ENCODE measurements around the gene PRDM10. TPM values are rescaled to one million over a fixed set of nuclear protein-coding genes. Genes with fewer than 3 reads are reported as not detected.
A peak's percentile ranks its signal among the peaks of the same experiment; 100 is the strongest.

Gene PRDM10
- total RNA-seq, 1 experiment from 2014 or later: 18.9 TPM

DNA sequence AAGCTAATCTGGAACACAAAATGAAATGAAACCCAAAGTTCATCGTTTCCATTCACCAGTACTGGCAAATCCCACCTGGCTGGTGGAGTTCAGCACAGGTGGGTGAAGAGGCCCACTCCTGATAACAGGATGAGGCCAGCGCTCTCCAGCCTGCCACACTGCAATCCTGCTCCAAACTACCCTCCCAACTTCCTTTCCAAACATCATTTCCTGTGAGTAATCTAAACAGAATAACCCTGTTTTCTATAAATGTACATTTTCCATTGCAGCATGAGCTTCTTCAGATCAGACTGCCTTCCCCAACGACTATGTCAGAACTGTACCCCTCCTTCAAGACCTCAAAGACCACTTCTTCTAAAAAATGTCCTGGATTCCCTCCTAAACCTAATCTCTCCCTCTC, 91.3 kb downstream of the PRDM10 start (continued):
- TF ChIP-seq, protein P1, sequence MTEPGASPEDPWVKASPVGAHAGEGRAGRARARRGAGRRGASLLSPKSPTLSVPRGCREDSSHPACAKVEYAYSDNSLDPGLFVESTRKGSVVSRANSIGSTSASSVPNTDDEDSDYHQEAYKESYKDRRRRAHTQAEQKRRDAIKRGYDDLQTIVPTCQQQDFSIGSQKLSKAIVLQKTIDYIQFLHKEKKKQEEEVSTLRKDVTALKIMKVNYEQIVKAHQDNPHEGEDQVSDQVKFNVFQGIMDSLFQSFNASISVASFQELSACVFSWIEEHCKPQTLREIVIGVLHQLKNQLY (CRISPR knock-in tag; IDR thresholded peaks at IDR 0.05): no peak
- no peak for TF ChIP-seq GRHL2 (CRISPR knock-in tag; IDR thresholded peaks at IDR 0.05; ENCODE audit: insufficient replicate concordance, severe bottlenecking)

DNA sequence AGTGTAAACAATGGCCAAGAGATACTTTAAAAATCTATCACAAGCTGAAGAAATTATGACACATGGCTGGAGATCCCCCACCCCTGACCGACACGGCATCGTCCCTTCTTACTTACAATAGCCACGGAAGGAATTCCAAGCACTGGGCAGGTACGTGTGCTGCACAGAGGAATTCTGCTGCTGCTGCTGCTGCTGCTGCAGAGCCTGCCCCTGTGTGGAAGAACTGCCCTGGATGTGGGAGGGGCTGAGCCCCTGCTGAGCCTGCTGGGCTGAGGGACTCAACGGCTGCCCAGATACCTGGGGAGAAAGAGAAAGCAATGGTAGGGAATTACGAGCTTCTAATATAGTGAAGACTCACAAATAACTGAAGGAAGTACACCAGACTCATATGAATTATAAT, 92.3 kb downstream of the PRDM10 start:
- DNase-seq (ENCODE audit: low spot score) (peak; percentile 44), ATAC-seq (peak; percentile 90)
- Mint-ChIP-seq H3K27me3 (ENCODE audit: low read depth) (no peaks in the 10 kb centered on the region), H3K36me3 (peaks cover 62% of the 10 kb centered on the region), H3K4me1 (peaks cover 7% of the 10 kb centered on the region; the same call in 1 of the 2 replicates), H3K9me3 (no peaks in the 10 kb centered on the region), H3K27ac (no peak overlapping the region), H3K4me3 (no peak overlapping the region)
- ChIA-PET CTCF (interaction anchor here (0.8 to 1.4 kb wide), 3 partner anchors 13 to 222 kb away, joined by 3 to 9 read pairs (median 4); no protein-coding TSS in a partner anchor), POLR2A (no interaction called here)
- no peak for TF ChIP-seq KAT7 (CRISPR knock-in tag; IDR thresholded peaks at IDR 0.05; ENCODE audit: borderline replicate concordance)
- TF ChIP-seq ATF1 (CRISPR knock-in tag; IDR thresholded peaks at IDR 0.05): no peak
- TF ChIP-seq, protein P2, sequence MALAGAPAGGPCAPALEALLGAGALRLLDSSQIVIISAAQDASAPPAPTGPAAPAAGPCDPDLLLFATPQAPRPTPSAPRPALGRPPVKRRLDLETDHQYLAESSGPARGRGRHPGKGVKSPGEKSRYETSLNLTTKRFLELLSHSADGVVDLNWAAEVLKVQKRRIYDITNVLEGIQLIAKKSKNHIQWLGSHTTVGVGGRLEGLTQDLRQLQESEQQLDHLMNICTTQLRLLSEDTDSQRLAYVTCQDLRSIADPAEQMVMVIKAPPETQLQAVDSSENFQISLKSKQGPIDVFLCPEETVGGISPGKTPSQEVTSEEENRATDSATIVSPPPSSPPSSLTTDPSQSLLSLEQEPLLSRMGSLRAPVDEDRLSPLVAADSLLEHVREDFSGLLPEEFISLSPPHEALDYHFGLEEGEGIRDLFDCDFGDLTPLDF (CRISPR knock-in tag; IDR thresholded peaks at IDR 0.05): no peak
- TF ChIP-seq, protein P3, sequence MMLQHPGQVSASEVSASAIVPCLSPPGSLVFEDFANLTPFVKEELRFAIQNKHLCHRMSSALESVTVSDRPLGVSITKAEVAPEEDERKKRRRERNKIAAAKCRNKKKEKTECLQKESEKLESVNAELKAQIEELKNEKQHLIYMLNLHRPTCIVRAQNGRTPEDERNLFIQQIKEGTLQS (CRISPR knock-in tag; conservative IDR thresholded peaks at IDR 0.05): no peak
- TF ChIP-seq NFE2L1 (CRISPR knock-in tag; IDR thresholded peaks at IDR 0.05): no peak
- TF ChIP-seq NR2C2 (CRISPR knock-in tag; IDR thresholded peaks at IDR 0.05): no peak
- TF ChIP-seq SMAD3 (CRISPR knock-in tag; IDR thresholded peaks at IDR 0.05; ENCODE audit: borderline replicate concordance): no peak
- TF ChIP-seq, protein P1 (CRISPR knock-in tag; IDR thresholded peaks at IDR 0.05): no peak
- TF ChIP-seq SMAD4 (CRISPR knock-in tag; IDR thresholded peaks at IDR 0.05): no peak
- no peak for TF ChIP-seq MXD4 (CRISPR knock-in tag; IDR thresholded peaks at IDR 0.05; ENCODE audit: borderline replicate concordance)
- TF ChIP-seq ZNF121 (CRISPR knock-in tag; IDR thresholded peaks at IDR 0.05): no peak
- TF ChIP-seq OVOL2 (CRISPR knock-in tag; IDR thresholded peaks at IDR 0.05; ENCODE audit: borderline replicate concordance): no peak
- TF ChIP-seq ZBTB21 (CRISPR knock-in tag; IDR thresholded peaks at IDR 0.05; ENCODE audit: borderline replicate concordance): no peak
- TF ChIP-seq ZNF416 (CRISPR knock-in tag; IDR thresholded peaks at IDR 0.05): no peak
- TF ChIP-seq CBFB (CRISPR knock-in tag; IDR thresholded peaks at IDR 0.05; ENCODE audit: low read depth): no peak
- no peak for TF ChIP-seq ZNF232 (CRISPR knock-in tag; IDR thresholded peaks at IDR 0.05)
- TF ChIP-seq TEAD4 (CRISPR knock-in tag; IDR thresholded peaks at IDR 0.05): no peak
- TF ChIP-seq CREM (CRISPR knock-in tag; IDR thresholded peaks at IDR 0.05): no peak
- no peak for TF ChIP-seq TCF7 (CRISPR knock-in tag; IDR thresholded peaks at IDR 0.05; ENCODE audit: low read depth)
- TF ChIP-seq ZNF263 (CRISPR knock-in tag; IDR thresholded peaks at IDR 0.05; ENCODE audit: low read depth): no peak

DNA sequence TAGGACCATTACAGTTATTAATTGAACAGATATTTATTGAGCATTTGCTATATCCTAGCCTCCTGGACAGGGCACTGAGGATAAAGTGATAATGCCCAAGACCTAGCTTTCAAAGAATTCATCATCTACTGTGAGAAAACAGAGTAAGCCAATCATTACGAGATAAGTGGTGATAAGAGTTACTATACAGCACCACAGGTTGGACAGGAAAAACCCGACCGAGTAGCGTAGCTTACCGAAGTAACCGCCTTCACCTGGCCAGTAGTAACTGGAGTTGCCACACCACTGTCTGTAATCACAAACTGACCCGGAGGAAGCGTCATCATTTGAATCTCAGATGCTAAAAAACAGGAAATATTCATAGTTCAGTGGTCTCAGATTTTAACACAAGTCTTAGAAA, 97.2 kb downstream of the PRDM10 start:
- CTCF ChIA-PET: no interaction called here
- DNase-seq (ENCODE audit: low spot score) (no peak), ATAC-seq (no peak)
- Mint-ChIP-seq H3K27ac (no peak overlapping the region), H3K4me1 (peaks cover 2% of the 10 kb centered on the region; the same call in 1 of the 2 replicates), H3K27me3 (ENCODE audit: low read depth) (no peaks in the 10 kb centered on the region), H3K36me3 (peaks cover 62% of the 10 kb centered on the region), H3K4me3 (no peak overlapping the region), H3K9me3 (no peaks in the 10 kb centered on the region)
- POLR2A ChIA-PET: no interaction called here
- TF ChIP-seq IRF2 (CRISPR knock-in tag; IDR thresholded peaks at IDR 0.05; ENCODE audit: borderline replicate concordance, low read depth): no peak
- no peak for TF ChIP-seq GABPB1 (CRISPR knock-in tag; IDR thresholded peaks at IDR 0.05)
- TF ChIP-seq, protein P4, sequence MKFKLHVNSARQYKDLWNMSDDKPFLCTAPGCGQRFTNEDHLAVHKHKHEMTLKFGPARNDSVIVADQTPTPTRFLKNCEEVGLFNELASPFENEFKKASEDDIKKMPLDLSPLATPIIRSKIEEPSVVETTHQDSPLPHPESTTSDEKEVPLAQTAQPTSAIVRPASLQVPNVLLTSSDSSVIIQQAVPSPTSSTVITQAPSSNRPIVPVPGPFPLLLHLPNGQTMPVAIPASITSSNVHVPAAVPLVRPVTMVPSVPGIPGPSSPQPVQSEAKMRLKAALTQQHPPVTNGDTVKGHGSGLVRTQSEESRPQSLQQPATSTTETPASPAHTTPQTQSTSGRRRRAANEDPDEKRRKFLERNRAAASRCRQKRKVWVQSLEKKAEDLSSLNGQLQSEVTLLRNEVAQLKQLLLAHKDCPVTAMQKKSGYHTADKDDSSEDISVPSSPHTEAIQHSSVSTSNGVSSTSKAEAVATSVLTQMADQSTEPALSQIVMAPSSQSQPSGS (CRISPR knock-in tag; IDR thresholded peaks at IDR 0.05; ENCODE audit: borderline replicate concordance, low read depth): no peak
- no peak for TF ChIP-seq JUN (CRISPR knock-in tag; IDR thresholded peaks at IDR 0.05)
- TF ChIP-seq, protein P5, sequence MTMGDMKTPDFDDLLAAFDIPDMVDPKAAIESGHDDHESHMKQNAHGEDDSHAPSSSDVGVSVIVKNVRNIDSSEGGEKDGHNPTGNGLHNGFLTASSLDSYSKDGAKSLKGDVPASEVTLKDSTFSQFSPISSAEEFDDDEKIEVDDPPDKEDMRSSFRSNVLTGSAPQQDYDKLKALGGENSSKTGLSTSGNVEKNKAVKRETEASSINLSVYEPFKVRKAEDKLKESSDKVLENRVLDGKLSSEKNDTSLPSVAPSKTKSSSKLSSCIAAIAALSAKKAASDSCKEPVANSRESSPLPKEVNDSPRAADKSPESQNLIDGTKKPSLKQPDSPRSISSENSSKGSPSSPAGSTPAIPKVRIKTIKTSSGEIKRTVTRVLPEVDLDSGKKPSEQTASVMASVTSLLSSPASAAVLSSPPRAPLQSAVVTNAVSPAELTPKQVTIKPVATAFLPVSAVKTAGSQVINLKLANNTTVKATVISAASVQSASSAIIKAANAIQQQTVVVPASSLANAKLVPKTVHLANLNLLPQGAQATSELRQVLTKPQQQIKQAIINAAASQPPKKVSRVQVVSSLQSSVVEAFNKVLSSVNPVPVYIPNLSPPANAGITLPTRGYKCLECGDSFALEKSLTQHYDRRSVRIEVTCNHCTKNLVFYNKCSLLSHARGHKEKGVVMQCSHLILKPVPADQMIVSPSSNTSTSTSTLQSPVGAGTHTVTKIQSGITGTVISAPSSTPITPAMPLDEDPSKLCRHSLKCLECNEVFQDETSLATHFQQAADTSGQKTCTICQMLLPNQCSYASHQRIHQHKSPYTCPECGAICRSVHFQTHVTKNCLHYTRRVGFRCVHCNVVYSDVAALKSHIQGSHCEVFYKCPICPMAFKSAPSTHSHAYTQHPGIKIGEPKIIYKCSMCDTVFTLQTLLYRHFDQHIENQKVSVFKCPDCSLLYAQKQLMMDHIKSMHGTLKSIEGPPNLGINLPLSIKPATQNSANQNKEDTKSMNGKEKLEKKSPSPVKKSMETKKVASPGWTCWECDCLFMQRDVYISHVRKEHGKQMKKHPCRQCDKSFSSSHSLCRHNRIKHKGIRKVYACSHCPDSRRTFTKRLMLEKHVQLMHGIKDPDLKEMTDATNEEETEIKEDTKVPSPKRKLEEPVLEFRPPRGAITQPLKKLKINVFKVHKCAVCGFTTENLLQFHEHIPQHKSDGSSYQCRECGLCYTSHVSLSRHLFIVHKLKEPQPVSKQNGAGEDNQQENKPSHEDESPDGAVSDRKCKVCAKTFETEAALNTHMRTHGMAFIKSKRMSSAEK (CRISPR knock-in tag; IDR thresholded peaks at IDR 0.05; ENCODE audit: borderline replicate concordance): no peak
- no peak for TF ChIP-seq ZNF232 (CRISPR knock-in tag; IDR thresholded peaks at IDR 0.05)
- TF ChIP-seq GTF2I (CRISPR knock-in tag; conservative IDR thresholded peaks at IDR 0.05): no peak
